ENCODE data around the gene KCND3. TPM values are rescaled to one million over a fixed set of nuclear protein-coding genes. Genes with fewer than 3 reads are reported as not detected.

KCND3 gene
- total and polyA plus RNA-seq, 12 donors = 3.5 to 24.7 (median 15.2) TPM

DNA sequence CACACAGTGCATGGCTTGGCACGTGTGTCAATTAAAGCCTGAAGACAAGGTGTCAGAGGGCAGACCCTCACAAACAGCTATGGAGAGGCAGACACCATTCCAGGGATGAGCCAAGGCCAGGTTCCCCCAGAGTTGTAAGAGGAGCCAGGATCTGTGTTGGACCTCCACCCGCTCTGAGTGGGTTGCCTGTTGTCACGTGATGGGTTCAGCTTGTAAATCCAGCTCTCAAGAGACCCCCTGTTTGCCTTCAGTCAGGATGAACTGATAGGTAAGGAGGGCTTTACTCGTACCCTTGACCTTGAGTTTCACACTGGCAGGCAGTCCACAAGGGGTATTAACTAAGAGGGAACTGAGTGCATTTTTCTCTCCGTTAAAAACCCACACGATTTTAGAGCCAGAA, 27.7 kb upstream of the KCND3 start:
- H3K4me1 ChIP-seq = no peaks in the 10 kb centered on the region
- 72 to 75% methylated on average over 6 of the region's 6 CpGs for WGBS, 2 donors
- no peak overlapping the region for H3K4me3 ChIP-seq
- ATAC-seq (no peak), DNase-seq (no peak)
- intact Hi-C loops (cut with DNase I) = no loop called here
- peaks cover 0 to 8% (median 0%) of the 10 kb centered on the region in 7 donors for H3K27me3 ChIP-seq
- H3K9me3 ChIP-seq = no peaks in the 10 kb centered on the region
- H3K27ac ChIP-seq = no peak overlapping the region
- TF ChIP-seq, protein P1, sequence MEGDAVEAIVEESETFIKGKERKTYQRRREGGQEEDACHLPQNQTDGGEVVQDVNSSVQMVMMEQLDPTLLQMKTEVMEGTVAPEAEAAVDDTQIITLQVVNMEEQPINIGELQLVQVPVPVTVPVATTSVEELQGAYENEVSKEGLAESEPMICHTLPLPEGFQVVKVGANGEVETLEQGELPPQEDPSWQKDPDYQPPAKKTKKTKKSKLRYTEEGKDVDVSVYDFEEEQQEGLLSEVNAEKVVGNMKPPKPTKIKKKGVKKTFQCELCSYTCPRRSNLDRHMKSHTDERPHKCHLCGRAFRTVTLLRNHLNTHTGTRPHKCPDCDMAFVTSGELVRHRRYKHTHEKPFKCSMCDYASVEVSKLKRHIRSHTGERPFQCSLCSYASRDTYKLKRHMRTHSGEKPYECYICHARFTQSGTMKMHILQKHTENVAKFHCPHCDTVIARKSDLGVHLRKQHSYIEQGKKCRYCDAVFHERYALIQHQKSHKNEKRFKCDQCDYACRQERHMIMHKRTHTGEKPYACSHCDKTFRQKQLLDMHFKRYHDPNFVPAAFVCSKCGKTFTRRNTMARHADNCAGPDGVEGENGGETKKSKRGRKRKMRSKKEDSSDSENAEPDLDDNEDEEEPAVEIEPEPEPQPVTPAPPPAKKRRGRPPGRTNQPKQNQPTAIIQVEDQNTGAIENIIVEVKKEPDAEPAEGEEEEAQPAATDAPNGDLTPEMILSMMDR (IDR thresholded peaks at IDR 0.05) = no peak
- no peaks in the 10 kb centered on the region for H3K36me3 ChIP-seq

DNA sequence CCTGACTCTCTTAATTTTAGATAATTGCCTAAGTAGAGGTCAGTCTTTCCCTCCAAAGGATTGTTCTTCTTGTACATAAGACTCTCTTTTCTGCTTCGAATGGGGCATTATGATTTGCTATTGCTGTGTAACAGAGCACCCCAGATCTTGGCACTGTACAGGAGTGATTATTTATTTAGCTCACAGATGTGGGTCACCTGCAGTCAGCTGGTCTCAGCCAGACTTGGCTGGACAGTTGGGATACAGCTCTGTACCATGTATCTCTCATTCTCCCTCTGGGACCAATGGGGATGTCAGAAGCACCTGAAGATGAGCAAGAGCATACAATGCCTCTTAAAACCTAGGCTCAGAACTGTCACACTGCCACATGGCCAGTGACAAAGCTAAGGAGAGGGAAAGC, 23.4 kb upstream of the KCND3 start:
- H3K4me1 ChIP-seq = peaks cover 0 to 3% (median 0%) of the 10 kb centered on the region in 9 donors
- ATAC-seq = no peak
- H3K27ac ChIP-seq = no peak overlapping the region
- WGBS, 2 donors = 75 to 77% methylated on average over 1 of the region's 1 CpG
- intact Hi-C loops (cut with DNase I) = no loop called here
- peaks cover 0 to 6% (median 0%) of the 10 kb centered on the region in 7 donors for H3K27me3 ChIP-seq
- DNase-seq = no peak
- TF ChIP-seq, protein P1 (IDR thresholded peaks at IDR 0.05) = no peak
- H3K9me3 ChIP-seq = no peaks in the 10 kb centered on the region
- H3K4me3 ChIP-seq = no peak overlapping the region
- no peaks in the 10 kb centered on the region for H3K36me3 ChIP-seq

DNA sequence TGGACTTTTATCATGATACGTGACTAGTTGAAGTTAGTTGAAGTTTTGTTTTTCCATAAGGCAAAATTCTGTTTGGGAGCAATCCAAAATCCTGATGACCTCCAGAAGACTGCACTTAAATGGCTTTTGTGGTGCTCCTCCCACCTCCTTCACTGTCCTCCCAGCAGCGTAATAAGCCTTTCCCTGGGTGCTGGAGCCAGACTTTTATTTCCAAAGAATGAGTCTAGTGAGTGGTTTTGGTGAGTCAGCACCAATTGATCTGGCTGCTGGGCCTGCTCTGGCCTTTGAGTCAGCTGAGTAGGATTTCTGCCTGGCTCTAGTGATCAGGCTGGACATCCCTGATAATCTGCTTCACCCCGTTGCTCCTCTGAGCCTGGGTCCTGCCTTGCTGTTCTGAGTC, 21.7 kb upstream of the KCND3 start:
- TF ChIP-seq, protein P1 (IDR thresholded peaks at IDR 0.05) = no peak
- Histone ChIP-seq H3K36me3 (no peaks in the 10 kb centered on the region), H3K4me1 (peaks cover 0 to 3% (median 0%) of the 10 kb centered on the region in 9 donors), H3K27me3 (peaks cover 0 to 6% (median 0%) of the 10 kb centered on the region in 7 donors), H3K4me3 (no peak overlapping the region), H3K27ac (no peak overlapping the region), H3K9me3 (no peaks in the 10 kb centered on the region)
- ATAC-seq = peak in 5 of 8 donors; percentile 27 to 80 (median 58)
- DNase-seq = peak in 1 of 2 donors; percentile 9
- WGBS, 2 donors = 51 to 75% methylated on average over 3 of the region's 3 CpGs
- intact Hi-C loops (cut with DNase I) = no loop called here

DNA sequence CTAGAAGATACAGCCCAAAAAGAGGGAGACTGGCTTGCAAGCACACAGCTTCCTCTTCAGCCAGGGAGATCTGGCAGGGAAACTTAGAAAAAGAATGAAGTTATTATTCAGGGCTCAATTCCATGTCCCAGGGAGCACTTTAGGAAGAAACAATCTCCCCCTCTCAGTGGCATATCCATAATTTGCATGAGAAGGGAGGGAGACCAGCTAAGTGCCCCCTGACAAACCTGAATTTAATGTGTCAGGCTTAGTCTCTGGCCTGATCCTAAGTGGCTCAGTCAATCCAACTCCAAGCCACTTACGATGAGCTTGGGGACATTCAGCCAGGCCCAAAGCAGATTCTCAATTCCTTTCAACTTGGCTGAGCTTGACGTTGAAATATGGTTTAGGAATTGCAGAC, 17.7 kb upstream of the KCND3 start:
- TF ChIP-seq, protein P1 (IDR thresholded peaks at IDR 0.05) = no peak
- WGBS, 2 donors = 64 to 75% methylated on average over 2 of the region's 2 CpGs

More for the DNA sequence above, 17.7 kb upstream of the KCND3 start:
- Histone ChIP-seq H3K4me3 (no peak overlapping the region), H3K9me3 (no peaks in the 10 kb centered on the region), H3K27me3 (peaks cover 0 to 8% (median 0%) of the 10 kb centered on the region in 7 donors), H3K36me3 (no peaks in the 10 kb centered on the region), H3K27ac (no peak overlapping the region), H3K4me1 (peaks cover 0 to 3% (median 0%) of the 10 kb centered on the region in 9 donors)
- ATAC-seq (no peak), DNase-seq (no peak)
- intact Hi-C loops (cut with DNase I) = no loop called here

All from heart right ventricle (tissue), 16 donors.